Body of pancreas (tissue), 4 donors: ENCODE measurements around the gene PDHA1. TPM values are rescaled to one million over a fixed set of nuclear protein-coding genes. Genes with fewer than 3 reads are reported as not detected.

Experiments used
- ATAC-seq: fragments of 150-250 bp; one replicate; pipeline ENCODE4 v1.9.1; 2016
- DNase-seq, 4 donors: peaks; one replicate each; pipeline ENCODE4 v3.0.0-alpha.2; 2019
- H3K27ac ChIP-seq, 4 donors: fragments of 200-600 bp; sonication (generic); 1 replicate in 3 of 4; 2 replicates in 1 of 4; pipeline versions ENCODE4 v1.5.1 to v1.6.1; 2016 to 2019; ENCODE audit warnings: mild to moderate bottlenecking in 1 of 4, mixed read lengths in 1 of 4, moderate library complexity in 1 of 4
- H3K27me3 ChIP-seq, 2 donors: fragments of 200-600 bp; sonication (generic); one replicate each; pipeline ENCODE4 v1.6.0; 2016; ENCODE audit warnings: mild to moderate bottlenecking in 1 of 2
- H3K36me3 ChIP-seq, 2 donors: fragments of 200-600 bp; sonication (generic); replicated peaks in 1 of 2; 2 replicates each; pipeline ENCODE4 v1.5.1; 2016; ENCODE audit warnings: low read depth in 2 of 2; ENCODE audit not compliant: insufficient read depth in 1 of 2
- H3K4me1 ChIP-seq: fragments of 200-600 bp; sonication (generic); one replicate; pipeline ENCODE4 v1.6.0; 2016
- H3K4me3 ChIP-seq, 2 donors: fragments of 200-600 bp; sonication (generic); 1 replicate in 1 of 2; 2 replicates in 1 of 2; pipeline ENCODE4 v1.5.1; 2016 to 2019
- H3K9me3 ChIP-seq, 3 donors: fragments of 200-600 bp; sonication (generic); 1 replicate in 2 of 3; 2 replicates in 1 of 3; pipeline ENCODE4 v1.5.1; 2016
- POLR2A ChIP-seq, 3 donors: fragments of 450-650 bp; IDR thresholded peaks; one replicate each; pipeline ENCODE4 v1.6.1; 2016; ENCODE audit warnings: antibody characterized with exemption in 3 of 3, mild to moderate bottlenecking in 2 of 3
- WGBS, 2 donors: methylation state at CpG; one replicate each; pipeline ENCODE4 v1.1.5; 2017; 5-methylcytosine and 5-hydroxymethylcytosine counted together
- intact Hi-C: fragments of 100-400 bp; cut with DNase I; formaldehyde crosslinking; loops from one replicate; pipeline ENCODE4 v1.15.1; 2023
- total RNA-seq, 2 donors: library from RNA; depleted of rRNA; stranded (reverse); fragments of >200 nt; gene quantifications; one replicate each; pipeline ENCODE4 v1.1.0, GENCODE V29; 2016
- TF ChIP-seq, protein P1 (sequence below), 7 experiments: fragments of 450-650 bp in 4 of 7; fragments of 200-600 bp in 3 of 7; sonication (generic) in 3 of 7; IDR thresholded peaks; one replicate each; pipeline ENCODE4 v1.5.1; 2016 to 2019; ENCODE audit warnings: antibody characterized with exemption in 7 of 7

PDHA1 gene
- total RNA-seq, 2 donors from 2014 or later, result 73.7 to 83.7 TPM

DNA sequence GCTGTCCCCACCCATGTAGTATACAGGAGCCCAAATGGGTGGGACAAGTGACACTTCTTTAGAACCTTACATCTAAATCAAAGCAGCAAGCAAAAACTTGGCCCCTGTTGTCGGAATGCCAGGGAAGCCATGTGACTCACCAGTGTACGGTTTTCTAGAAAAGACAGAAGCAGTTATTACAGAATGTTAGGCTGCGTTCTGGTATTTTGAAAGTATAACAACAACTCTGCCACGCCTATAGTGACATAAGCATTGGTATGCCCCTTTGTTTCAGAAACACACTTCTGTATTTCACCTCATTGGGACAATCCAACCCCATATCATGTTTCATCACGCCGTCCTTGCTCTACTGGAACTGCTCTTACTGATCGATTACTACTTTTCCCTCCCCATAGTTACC lies 14.8 kb downstream of the PDHA1 start:
- Histone ChIP-seq H3K27ac (no peak overlapping the region), H3K36me3 (peaks cover 0 to 10% of the 10 kb centered on the region in 2 donors), H3K27me3 (no peaks in the 10 kb centered on the region), H3K4me1 (no peaks in the 10 kb centered on the region), H3K9me3 (no peaks in the 10 kb centered on the region), H3K4me3 (no peak overlapping the region)
- intact Hi-C loops, result no loop called here
- 80 to 87% methylated on average over 4 to 6 of the region's 7 CpGs for WGBS, 2 donors
- no peak for DNase-seq
- no peak for ATAC-seq
- no peak for TF ChIP-seq POLR2A (IDR thresholded peaks at IDR 0.05)
- TF ChIP-seq, protein P1, sequence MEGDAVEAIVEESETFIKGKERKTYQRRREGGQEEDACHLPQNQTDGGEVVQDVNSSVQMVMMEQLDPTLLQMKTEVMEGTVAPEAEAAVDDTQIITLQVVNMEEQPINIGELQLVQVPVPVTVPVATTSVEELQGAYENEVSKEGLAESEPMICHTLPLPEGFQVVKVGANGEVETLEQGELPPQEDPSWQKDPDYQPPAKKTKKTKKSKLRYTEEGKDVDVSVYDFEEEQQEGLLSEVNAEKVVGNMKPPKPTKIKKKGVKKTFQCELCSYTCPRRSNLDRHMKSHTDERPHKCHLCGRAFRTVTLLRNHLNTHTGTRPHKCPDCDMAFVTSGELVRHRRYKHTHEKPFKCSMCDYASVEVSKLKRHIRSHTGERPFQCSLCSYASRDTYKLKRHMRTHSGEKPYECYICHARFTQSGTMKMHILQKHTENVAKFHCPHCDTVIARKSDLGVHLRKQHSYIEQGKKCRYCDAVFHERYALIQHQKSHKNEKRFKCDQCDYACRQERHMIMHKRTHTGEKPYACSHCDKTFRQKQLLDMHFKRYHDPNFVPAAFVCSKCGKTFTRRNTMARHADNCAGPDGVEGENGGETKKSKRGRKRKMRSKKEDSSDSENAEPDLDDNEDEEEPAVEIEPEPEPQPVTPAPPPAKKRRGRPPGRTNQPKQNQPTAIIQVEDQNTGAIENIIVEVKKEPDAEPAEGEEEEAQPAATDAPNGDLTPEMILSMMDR (IDR thresholded peaks at IDR 0.05), result no peak

DNA sequence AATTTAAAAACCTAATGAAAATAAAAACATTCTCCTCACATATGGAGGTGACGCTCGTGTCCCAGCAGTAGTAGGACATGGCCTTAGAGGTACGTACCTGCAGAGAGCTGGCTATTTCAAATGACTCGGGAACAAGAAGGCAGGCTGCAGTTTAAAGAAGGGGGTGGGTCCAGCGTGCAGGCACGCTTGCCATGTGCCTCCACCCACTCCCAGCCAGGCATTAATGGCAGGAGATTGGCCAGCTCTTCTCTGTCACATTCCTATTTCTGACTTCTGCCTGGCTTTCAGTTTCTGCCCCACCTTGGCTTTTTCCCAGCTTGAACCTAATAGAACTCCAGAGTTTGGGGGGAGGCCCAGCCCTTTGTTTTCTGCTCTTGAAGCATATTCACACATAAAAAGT lies 17.2 kb downstream of the PDHA1 start:
- Histone ChIP-seq H3K27ac (no peak overlapping the region), H3K4me1 (no peaks in the 10 kb centered on the region), H3K36me3 (peaks cover 0 to 8% of the 10 kb centered on the region in 2 donors), H3K4me3 (no peak overlapping the region), H3K27me3 (no peaks in the 10 kb centered on the region), H3K9me3 (no peaks in the 10 kb centered on the region)
- DNase-seq (no peak), ATAC-seq (no peak)
- WGBS, 2 donors, result 60 to 89% methylated on average over 3 to 6 of the region's 6 CpGs
- intact Hi-C loops, result no loop called here
- no peak for TF ChIP-seq POLR2A (IDR thresholded peaks at IDR 0.05)
- TF ChIP-seq, protein P1 (IDR thresholded peaks at IDR 0.05), result no peak

- no peaks in the 10 kb centered on the region for H3K4me1 ChIP-seq
- H3K9me3 ChIP-seq, result no peaks in the 10 kb centered on the region
- H3K27me3 ChIP-seq, result no peaks in the 10 kb centered on the region
- intact Hi-C loops, result no loop called here
- H3K4me3 ChIP-seq, result no peak overlapping the region
- no peak for ATAC-seq
- no peak overlapping the region for H3K27ac ChIP-seq
- H3K36me3 ChIP-seq, result peaks cover 0 to 5% of the 10 kb centered on the region in 2 donors
- DNase-seq, result no peak
- no peak for TF ChIP-seq POLR2A (IDR thresholded peaks at IDR 0.05)
- TF ChIP-seq, protein P1 (IDR thresholded peaks at IDR 0.05), result no peak
- WGBS, 2 donors, result 64% methylated on average over 4 of the region's 4 CpGs
These were observed 18.0 kb downstream of the PDHA1 start for GRCh38 chrX:19361701-19362100.

DNA sequence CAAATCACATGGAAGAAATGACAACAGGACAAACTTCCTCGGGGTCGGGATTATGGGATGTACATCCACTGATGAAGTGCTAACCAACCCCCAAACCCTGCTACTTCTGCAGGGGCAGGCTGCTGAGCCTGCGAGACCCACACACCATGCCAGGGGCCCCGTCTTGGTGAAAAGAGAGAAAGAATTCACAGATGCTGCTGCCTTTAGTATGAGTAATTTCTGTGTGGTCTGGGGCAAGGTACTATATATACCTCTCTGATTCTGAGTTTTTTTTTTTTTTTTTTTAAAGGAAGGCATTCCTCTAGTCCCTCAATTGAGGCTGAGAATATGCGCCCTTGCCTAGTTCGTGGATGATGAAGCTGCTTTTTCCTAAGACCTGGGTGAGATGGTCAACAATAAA lies 24.8 kb downstream of the PDHA1 start:
- intact Hi-C loops, result no loop called here
- Histone ChIP-seq H3K4me1 (peaks cover 7% of the 10 kb centered on the region), H3K27ac (no peak overlapping the region), H3K27me3 (no peaks in the 10 kb centered on the region), H3K9me3 (no peaks in the 10 kb centered on the region), H3K4me3 (no peak overlapping the region), H3K36me3 (no peaks in the 10 kb centered on the region)
- DNase-seq (no peak), ATAC-seq (no peak)
- WGBS, 2 donors, result 86 to 94% methylated on average over 2 to 6 of the region's 6 CpGs
- TF ChIP-seq POLR2A (IDR thresholded peaks at IDR 0.05), result no peak
- TF ChIP-seq, protein P1 (IDR thresholded peaks at IDR 0.05), result no peak

- Histone ChIP-seq H3K4me1 (peaks cover 7% of the 10 kb centered on the region), H3K4me3 (no peak overlapping the region), H3K9me3 (no peaks in the 10 kb centered on the region), H3K27ac (no peak overlapping the region), H3K27me3 (no peaks in the 10 kb centered on the region), H3K36me3 (no peaks in the 10 kb centered on the region)
- intact Hi-C loops, result no loop called here
- no peak for DNase-seq
- no peak for ATAC-seq
- TF ChIP-seq POLR2A (IDR thresholded peaks at IDR 0.05), result no peak
- TF ChIP-seq, protein P1 (IDR thresholded peaks at IDR 0.05), result no peak
- 80 to 85% methylated on average over 5 of the region's 5 CpGs for WGBS, 2 donors
These were observed 26.3 kb downstream of the PDHA1 start for GRCh38 chrX:19370061-19370460.
